Vagina (tissue), 2 donors: ENCODE results near the gene CERT1. TPM values are rescaled to one million over a fixed set of nuclear protein-coding genes. Genes with fewer than 3 reads are reported as not detected.

Experiments used
- DNase-seq, 2 donors: peaks; one replicate each; pipeline ENCODE4 v3.0.0-alpha.2; 2017; ENCODE audit errors: extremely low spot score in 2 of 2
- H3K27ac ChIP-seq: fragments of 200-600 bp; sonication (generic); one replicate; pipeline ENCODE4 v1.5.1; 2019
- H3K27me3 ChIP-seq: fragments of 200-600 bp; sonication (generic); one replicate; pipeline ENCODE4 v1.5.1; 2019
- H3K36me3 ChIP-seq, 2 donors: fragments of 200-600 bp; sonication (generic); one replicate each; pipeline ENCODE4 v1.5.1; 2017 to 2019
- H3K4me1 ChIP-seq: fragments of 200-600 bp; sonication (generic); one replicate; pipeline ENCODE4 v1.5.1; 2019
- H3K4me3 ChIP-seq, 2 donors: fragments of 200-600 bp; sonication (generic); 1 replicate in 1 of 2; 2 replicates in 1 of 2; pipeline ENCODE4 v1.5.1; 2016 to 2019
- H3K9me3 ChIP-seq: fragments of 200-600 bp; sonication (generic); one replicate; pipeline ENCODE4 v1.5.1; 2019
- CTCF ChIP-seq, 3 experiments: fragments of 450-650 bp in 2 of 3; fragments of 200-600 bp in 1 of 3; sonication (generic) in 1 of 3; IDR thresholded peaks; one replicate each; pipeline ENCODE4 v1.5.1; 2017 to 2019; ENCODE audit warnings: antibody characterized with exemption in 3 of 3, mild to moderate bottlenecking in 2 of 3, moderate library complexity in 2 of 3
- POLR2A ChIP-seq, 2 donors: fragments of 450-650 bp; IDR thresholded peaks; one replicate each; pipeline ENCODE4 v1.6.1; 2017; ENCODE audit warnings: antibody characterized with exemption in 2 of 2, mild to moderate bottlenecking in 2 of 2, moderate library complexity in 2 of 2
- POLR2AphosphoS5 ChIP-seq, 2 donors: sonication (generic); formaldehyde crosslinking; IDR thresholded peaks; one replicate each; pipeline ENCODE4 v1.9.0; 2017; ENCODE audit warnings: antibody characterized with exemption in 2 of 2, mild to moderate bottlenecking in 2 of 2, low read depth in 1 of 2; ENCODE audit not compliant: insufficient read depth in 1 of 2
- intact Hi-C: fragments of 100-400 bp; cut with DNase I; formaldehyde crosslinking; loops from one replicate; pipeline ENCODE4 v1.15.1; 2023
- total RNA-seq: library from RNA; depleted of rRNA; stranded (reverse); fragments of >200 nt; gene quantifications from one replicate; pipeline ENCODE4 v1.2.3, GENCODE V29; 2016

Gene CERT1
- total RNA-seq, 1 donor from 2014 or later, result 44.2 TPM

DNA sequence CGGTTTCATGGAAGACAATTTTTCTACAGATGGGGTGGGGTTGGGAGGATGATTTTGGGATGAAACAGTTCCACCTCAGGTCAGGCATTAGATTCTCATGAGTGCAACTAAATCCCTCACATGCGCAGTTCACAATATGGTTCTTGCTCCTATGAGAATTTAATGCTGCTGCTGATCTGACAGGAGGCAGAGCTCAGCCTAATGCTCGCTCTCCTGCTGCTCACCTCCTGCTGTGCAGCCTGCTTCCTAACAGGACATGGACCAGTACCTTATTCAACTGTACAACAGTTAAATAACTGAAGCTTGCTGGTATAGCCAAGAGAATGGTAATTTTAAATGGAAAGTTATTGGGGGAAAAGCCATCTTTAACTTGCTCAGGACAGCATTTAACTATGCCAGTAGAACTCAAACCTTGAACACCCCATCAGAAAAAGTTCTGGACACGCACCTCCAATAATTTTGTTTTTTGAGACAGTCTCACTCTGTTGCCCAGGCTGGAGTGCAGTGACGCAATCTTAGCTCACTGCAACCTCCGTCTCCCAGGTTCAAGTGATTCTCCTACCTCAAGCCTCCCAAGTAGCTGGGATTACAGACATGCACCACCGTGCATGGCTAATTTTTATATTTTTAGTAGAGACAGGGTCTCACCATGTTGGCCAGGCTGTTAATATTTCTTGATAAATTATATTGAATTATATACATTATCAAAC, 146.7 kb downstream of the CERT1 start:
- H3K27ac ChIP-seq, result no peak overlapping the region
- no peaks in the 10 kb centered on the region for H3K4me1 ChIP-seq
- DNase-seq, result no peak
- peaks cover 0 to 17% of the 10 kb centered on the region in 2 donors for H3K36me3 ChIP-seq
- intact Hi-C loops, result no loop called here
- no peak for TF ChIP-seq POLR2AphosphoS5 (IDR thresholded peaks at IDR 0.05; ENCODE audit: insufficient read depth in 1 of 2, low read depth in 1 of 2)
- no peak for TF ChIP-seq CTCF (IDR thresholded peaks at IDR 0.05)
- TF ChIP-seq POLR2A (IDR thresholded peaks at IDR 0.05), result no peak
- H3K4me3 ChIP-seq, result no peak overlapping the region
- H3K27me3 ChIP-seq, result no peaks in the 10 kb centered on the region
- H3K9me3 ChIP-seq, result no peaks in the 10 kb centered on the region

DNA sequence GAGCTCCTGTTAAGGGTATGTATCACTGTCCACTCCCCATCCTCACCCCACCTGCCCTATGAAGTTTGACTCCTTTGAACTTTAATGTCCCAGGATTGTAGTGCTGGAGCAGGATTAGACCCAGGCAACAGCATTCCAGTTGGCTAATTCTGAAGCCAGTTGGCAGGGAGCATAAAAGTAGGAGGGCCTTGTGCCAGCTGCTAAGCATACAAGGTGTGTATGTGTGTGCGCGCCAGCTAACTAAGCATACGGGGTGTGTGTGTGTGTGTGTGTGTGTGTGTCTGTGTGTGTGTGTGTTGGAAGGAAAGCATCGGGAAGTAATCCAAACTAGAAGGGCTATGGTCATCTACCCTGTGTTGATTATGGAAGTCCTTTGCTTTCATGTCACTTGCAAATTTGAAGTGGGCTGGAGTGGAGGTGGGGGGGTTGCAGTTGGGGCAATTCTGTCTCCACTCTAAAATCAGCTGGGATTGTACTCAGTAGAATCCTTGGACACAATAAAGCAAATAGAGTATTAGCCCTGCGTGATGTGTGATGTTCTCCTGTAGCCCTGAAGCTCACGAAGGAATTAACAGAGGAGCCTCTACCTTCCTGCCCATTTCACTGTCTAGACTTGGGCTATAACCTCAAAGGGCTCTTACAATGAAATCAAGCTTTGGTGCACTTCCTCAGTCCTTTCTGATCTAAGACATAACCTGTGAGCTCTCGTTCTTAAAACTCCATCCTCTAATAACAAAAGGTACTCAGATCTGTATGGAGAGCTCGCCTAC, 147.5 kb downstream of the CERT1 start:
- Histone ChIP-seq H3K27me3 (no peaks in the 10 kb centered on the region), H3K4me3 (no peak overlapping the region), H3K4me1 (no peaks in the 10 kb centered on the region), H3K27ac (no peak overlapping the region), H3K36me3 (peaks cover 0 to 25% of the 10 kb centered on the region in 2 donors), H3K9me3 (no peaks in the 10 kb centered on the region)
- TF ChIP-seq POLR2AphosphoS5 (IDR thresholded peaks at IDR 0.05; ENCODE audit: insufficient read depth in 1 of 2, low read depth in 1 of 2) (no peak), POLR2A (IDR thresholded peaks at IDR 0.05) (no peak), CTCF (IDR thresholded peaks at IDR 0.05) (no peak)
- DNase-seq, result no peak
- intact Hi-C loops, result no loop called here

GRCh38 chr5:75363111-75363510, 148.3 kb downstream of the CERT1 start:
- no peaks in the 10 kb centered on the region for H3K9me3 ChIP-seq

GRCh38 chr5:75362474-75362975, 148.9 kb downstream of the CERT1 start:
- H3K36me3 ChIP-seq, result peaks cover 0 to 38% of the 10 kb centered on the region in 2 donors
- no peak overlapping the region for H3K27ac ChIP-seq
- intact Hi-C loops, result no loop called here
- TF ChIP-seq CTCF (IDR thresholded peaks at IDR 0.05) (no peak), POLR2AphosphoS5 (IDR thresholded peaks at IDR 0.05; ENCODE audit: insufficient read depth in 1 of 2, low read depth in 1 of 2) (no peak), POLR2A (IDR thresholded peaks at IDR 0.05) (no peak)
- H3K4me3 ChIP-seq, result no peak overlapping the region
- H3K27me3 ChIP-seq, result no peaks in the 10 kb centered on the region
- no peaks in the 10 kb centered on the region for H3K9me3 ChIP-seq
- H3K4me1 ChIP-seq, result no peaks in the 10 kb centered on the region
- no peak for DNase-seq

More at GRCh38 chr5:75363111-75363510, 148.3 kb downstream of the CERT1 start:
- intact Hi-C loops, result no loop called here
- Histone ChIP-seq H3K4me3 (no peak overlapping the region), H3K27me3 (no peaks in the 10 kb centered on the region), H3K27ac (no peak overlapping the region), H3K36me3 (peaks cover 0 to 33% of the 10 kb centered on the region in 2 donors), H3K4me1 (no peaks in the 10 kb centered on the region)
- DNase-seq, result no peak
- TF ChIP-seq POLR2AphosphoS5 (IDR thresholded peaks at IDR 0.05; ENCODE audit: insufficient read depth in 1 of 2, low read depth in 1 of 2), result no peak
- no peak for TF ChIP-seq CTCF (IDR thresholded peaks at IDR 0.05)
- no peak for TF ChIP-seq POLR2A (IDR thresholded peaks at IDR 0.05)
